H1 (cell line): ENCODE data around the gene PRKACA.

Experiments used
- BACH1 ChIP-seq: IDR thresholded peaks from 2 replicates; pipeline ENCODE4 v1.6.1; 2012; ENCODE audit warnings: low read length, improper control_type of control experiment
- CEBPB ChIP-seq: IDR thresholded peaks from 2 replicates; pipeline ENCODE4 v1.6.1; 2012; ENCODE audit warnings: low read depth, low read length
- EZH2 ChIP-seq: fragments of 200-600 bp; sonication (generic); IDR thresholded peaks from 2 replicates; pipeline ENCODE4 v1.7.1; 2012; ENCODE audit warnings: low read depth, mild to moderate bottlenecking, moderate library complexity, low read length, inconsistent platforms; ENCODE audit not compliant: severe bottlenecking
- PHF8 ChIP-seq: fragments of 200-600 bp; sonication (generic); conservative IDR thresholded peaks from 2 replicates; pipeline ENCODE4 v1.7.1; 2012; ENCODE audit warnings: low read depth, mild to moderate bottlenecking, inconsistent platforms, low read length, moderate library complexity
- RAD21 ChIP-seq, 2 experiments: IDR thresholded peaks in 1 of 2; conservative IDR thresholded peaks in 1 of 2; 2 replicates each; pipeline ENCODE4 v1.6.1; 2011; ENCODE audit warnings: low read depth in 2 of 2, low read length in 2 of 2, improper control_type of control experiment in 1 of 2, inconsistent platforms in 1 of 2, mild to moderate bottlenecking in 1 of 2, moderate library complexity in 1 of 2
- SRF ChIP-seq: IDR thresholded peaks from 2 replicates; pipeline ENCODE4 v1.6.1; 2011; ENCODE audit warnings: mild to moderate bottlenecking, low read depth, low read length, moderate library complexity
- TBP ChIP-seq: IDR thresholded peaks from 2 replicates; pipeline ENCODE4 v1.6.1; 2011; ENCODE audit warnings: low read depth, low read length, improper control_type of control experiment
- TCF12 ChIP-seq: IDR thresholded peaks from 2 replicates; pipeline ENCODE4 v1.6.1; 2011; ENCODE audit warnings: low read depth, mild to moderate bottlenecking, low read length
- YY1 ChIP-seq: IDR thresholded peaks from 2 replicates; pipeline ENCODE4 v1.6.1; 2011; ENCODE audit warnings: low read depth, mild to moderate bottlenecking, low read length
- TF ChIP-seq, protein P1 (sequence below), 3 experiments: IDR thresholded peaks; 1 replicate in 2 of 3; 2 replicates in 1 of 3; pipeline versions ENCODE4 v1.5.1 to v1.6.1; 2011; ENCODE audit warnings: low read length in 3 of 3, mild to moderate bottlenecking in 3 of 3, inconsistent platforms in 2 of 3, low read depth in 1 of 3, moderate library complexity in 1 of 3; ENCODE audit not compliant: insufficient read depth in 1 of 3; ENCODE audit errors: control extremely low read depth in 1 of 3

GRCh38 chr19:14162871-14163297 lies 45.3 kb upstream of the PRKACA start:
- TF ChIP-seq TCF12 (no peak), PHF8 (no peak), BACH1 (no peak), RAD21 (IDR thresholded peaks at IDR 0.05 in 1 of 2, conservative IDR thresholded peaks at IDR 0.05 in 1 of 2; ENCODE audit: low read depth in 2 of 2, low read length in 2 of 2) (no peak), EZH2 (no peak), CEBPB (no peak), YY1 (no peak), SRF (no peak), TBP (no peak)
- TF ChIP-seq, protein P1, sequence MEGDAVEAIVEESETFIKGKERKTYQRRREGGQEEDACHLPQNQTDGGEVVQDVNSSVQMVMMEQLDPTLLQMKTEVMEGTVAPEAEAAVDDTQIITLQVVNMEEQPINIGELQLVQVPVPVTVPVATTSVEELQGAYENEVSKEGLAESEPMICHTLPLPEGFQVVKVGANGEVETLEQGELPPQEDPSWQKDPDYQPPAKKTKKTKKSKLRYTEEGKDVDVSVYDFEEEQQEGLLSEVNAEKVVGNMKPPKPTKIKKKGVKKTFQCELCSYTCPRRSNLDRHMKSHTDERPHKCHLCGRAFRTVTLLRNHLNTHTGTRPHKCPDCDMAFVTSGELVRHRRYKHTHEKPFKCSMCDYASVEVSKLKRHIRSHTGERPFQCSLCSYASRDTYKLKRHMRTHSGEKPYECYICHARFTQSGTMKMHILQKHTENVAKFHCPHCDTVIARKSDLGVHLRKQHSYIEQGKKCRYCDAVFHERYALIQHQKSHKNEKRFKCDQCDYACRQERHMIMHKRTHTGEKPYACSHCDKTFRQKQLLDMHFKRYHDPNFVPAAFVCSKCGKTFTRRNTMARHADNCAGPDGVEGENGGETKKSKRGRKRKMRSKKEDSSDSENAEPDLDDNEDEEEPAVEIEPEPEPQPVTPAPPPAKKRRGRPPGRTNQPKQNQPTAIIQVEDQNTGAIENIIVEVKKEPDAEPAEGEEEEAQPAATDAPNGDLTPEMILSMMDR (IDR thresholded peaks at IDR 0.05; ENCODE audit: control extremely low read depth in 1 of 3, insufficient read depth in 1 of 3, low read depth in 1 of 3, low read length in 3 of 3): no peak
